Measurements from ENCODE around the gene NSMF. TPM values are rescaled to one million over a fixed set of nuclear protein-coding genes. Genes with fewer than 3 reads are reported as not detected.

NSMF gene
- total and polyA plus RNA-seq, 2 of the 8 experiments (the other 6 are each of a cell fraction or from before 2014, with no cell fraction given): 56.7 to 65.1 TPM

- no peak for FAIRE-seq
- TF ChIP-seq EP300 (IDR thresholded peaks at IDR 0.05; ENCODE audit: borderline replicate concordance in 1 of 2, low read depth in 2 of 2, low read length in 2 of 2) (no peak), ASH2L (IDR thresholded peaks at IDR 0.05; ENCODE audit: low read length) (no peak), JUND (IDR thresholded peaks at IDR 0.05; ENCODE audit: low read length) (no peak)
- H4K91ac ChIP-seq (replicated peaks; ENCODE audit: insufficient read length, low read length): no peak overlapping the region
- no peaks in the 10 kb centered on the region for H3K9me3 ChIP-seq (ENCODE audit: insufficient read depth in 2 of 2, low read depth in 1 of 2, low read length in 1 of 2)
- H3K4me3 ChIP-seq (ENCODE audit: extremely low read depth in 1 of 4, insufficient read depth in 2 of 4, low read depth in 3 of 4, low read length in 4 of 4): no peak overlapping the region
- H2BK20ac ChIP-seq (ENCODE audit: low read length): no peak overlapping the region
- peaks cover 7% of the 10 kb centered on the region; the same call in 1 of the 2 replicates for H3K79me1 ChIP-seq (ENCODE audit: low read depth, low read length)
- H4K8ac ChIP-seq (ENCODE audit: extremely low read depth, insufficient read depth, low read length): no peak overlapping the region; the same call in 1 of the 2 replicates
- no peak overlapping the region for H3K23ac ChIP-seq (ENCODE audit: insufficient read length)
- no peak overlapping the region for H4K5ac ChIP-seq (ENCODE audit: insufficient read length, low read depth, low read length)
- ChIA-PET POLR2A (ENCODE audit: partially characterized antibody) (interaction anchor here (0.7 kb wide), 1 partner anchor 29 kb away, joined by 3 read pairs; no protein-coding TSS in a partner anchor), CTCF (ENCODE audit: partially characterized antibody) (interaction anchor here (0.6 to 1.4 kb wide), 3 partner anchors 12 to 591 kb away, joined by 3 to 5 read pairs (median 3); partner anchors contain the start of genes EXD3 and NOXA1)
- no peak overlapping the region for H3K4me2 ChIP-seq (ENCODE audit: insufficient read depth in 1 of 2, low read depth in 2 of 2, low read length in 2 of 2)
- no peak overlapping the region for H2AFZ ChIP-seq (ENCODE audit: low read length)
- H4K20me1 ChIP-seq (replicated peaks in 1 of 2; ENCODE audit: control insufficient read depth in 1 of 2, insufficient read depth in 2 of 2, low read length in 2 of 2): peaks cover 2 to 3% of the 10 kb centered on the region in 2 experiments
- H3K56ac ChIP-seq (replicated peaks; ENCODE audit: insufficient read length, low read depth, low read length): no peak overlapping the region
- no peak overlapping the region for H3K14ac ChIP-seq (ENCODE audit: insufficient read length)
- WGBS, 2 experiments (ENCODE audit: extremely low coverage in 1 of 2, insufficient coverage in 1 of 2, insufficient read length in 1 of 2, insufficient replicate concordance in 2 of 2, low coverage in 1 of 2, low lambda C conversion rate in 2 of 2, missing lambda C conversion rate in 1 of 2): 82% methylated on average over 11 of the region's 17 CpGs; no CpG with 5 or more reads in 1 of the 2 experiments
- H3K4ac ChIP-seq (replicated peaks; ENCODE audit: insufficient read length, low read depth, low read length): no peak overlapping the region
- no peak overlapping the region for H2BK12ac ChIP-seq (ENCODE audit: low read depth, low read length)
- H2BK15ac ChIP-seq (ENCODE audit: low read length): no peak overlapping the region
- H2BK120ac ChIP-seq (replicated peaks; ENCODE audit: low read depth, low read length): no peak overlapping the region
- peaks cover 0 to 2% (median 0%) of the 10 kb centered on the region in 4 experiments; a peak in 1 of 7 replicates for H3K27me3 ChIP-seq (replicated peaks in 1 of 4; ENCODE audit: control insufficient read depth in 3 of 4, extremely low read depth in 1 of 4, insufficient read depth in 3 of 4, low read length in 3 of 4)
- no peak for DNase-seq (ENCODE audit: low read depth in 1 of 2, low spot score in 2 of 2)
- no peaks in the 10 kb centered on the region for H3K36me3 ChIP-seq (ENCODE audit: control insufficient read depth in 2 of 4, insufficient read depth in 4 of 4, low read length in 3 of 4)
- H2BK5ac ChIP-seq (ENCODE audit: low read depth, low read length): no peak overlapping the region
- H3K23me2 ChIP-seq (ENCODE audit: low read depth, low read length): peaks cover 6% of the 10 kb centered on the region; the same call in 1 of the 2 replicates
- no peak overlapping the region for H3K27ac ChIP-seq (ENCODE audit: low read depth, low read length)
- H3K18ac ChIP-seq (ENCODE audit: extremely low read depth, low read length): no peak overlapping the region
- no peak overlapping the region for H2AK5ac ChIP-seq (ENCODE audit: low read depth, low read length)
- H3K4me1 ChIP-seq (replicated peaks in 1 of 4; ENCODE audit: control insufficient read depth in 3 of 4, insufficient read depth in 4 of 4, low read length in 3 of 4): peaks cover 0 to 8% (median 2%) of the 10 kb centered on the region in 4 experiments; a peak in 6 of 7 replicates
- no peaks in the 10 kb centered on the region for H3K79me2 ChIP-seq (ENCODE audit: control insufficient read depth in 1 of 2, insufficient read depth in 2 of 2, low read length in 2 of 2)
- no peak overlapping the region for H3K9ac ChIP-seq (replicated peaks in 1 of 4; ENCODE audit: extremely low read depth in 1 of 4, low read depth in 3 of 4, low read length in 3 of 4)
These were observed 47.9 kb downstream of the NSMF start for GRCh38 chr9:137411260-137411644.

Measured in H1 (cell line).